MM.1S (cell line): ENCODE measurements around the gene CDC42SE2.

ENCODE experiments used
- DNase-seq: peaks from one replicate; pipeline ENCODE4 v3.0.0-alpha.2; 2015
- H2AFZ ChIP-seq: fragments of 300-600 bp; sonication (generic); 2 replicates; pipeline ENCODE4 v1.6.0; 2016; ENCODE audit warnings: antibody characterized with exemption, low read length
- H3F3A ChIP-seq: fragments of 300-600 bp; sonication (generic); 2 replicates; pipeline ENCODE4 v1.6.1; 2016; ENCODE audit warnings: mild to moderate bottlenecking, antibody characterized with exemption, low read length, moderate library complexity, mixed read lengths; ENCODE audit not compliant: insufficient read depth
- H3K27ac ChIP-seq: fragments of 300-600 bp; sonication (generic); 2 replicates; pipeline ENCODE4 v1.5.1; 2016; ENCODE audit warnings: mild to moderate bottlenecking, low read length
- H3K27me3 ChIP-seq: fragments of 300-600 bp; sonication (generic); replicated peaks from 2 replicates; pipeline ENCODE4 v1.6.0; 2016; ENCODE audit warnings: low read length; ENCODE audit not compliant: insufficient read depth
- H3K36me3 ChIP-seq: fragments of 300-600 bp; sonication (generic); replicated peaks from 2 replicates; pipeline ENCODE4 v1.6.1; 2016; ENCODE audit warnings: mild to moderate bottlenecking, low read length, mixed read lengths; ENCODE audit not compliant: insufficient read depth
- H3K4me1 ChIP-seq: fragments of 300-600 bp; sonication (generic); 2 replicates; pipeline ENCODE4 v1.6.1; 2016; ENCODE audit warnings: low read length, mixed read lengths
- H3K4me2 ChIP-seq: fragments of 300-600 bp; sonication (generic); 2 replicates; pipeline ENCODE4 v1.6.0; 2016; ENCODE audit warnings: low read depth, low read length
- H3K4me3 ChIP-seq: fragments of 300-600 bp; sonication (generic); 2 replicates; pipeline ENCODE4 v1.5.1; 2016; ENCODE audit warnings: low read length, mixed read lengths
- H3K79me2 ChIP-seq: fragments of 300-600 bp; sonication (generic); 2 replicates; pipeline ENCODE4 v1.6.1; 2016; ENCODE audit warnings: mixed run types, low read length, mixed read lengths
- H3K9ac ChIP-seq: fragments of 300-600 bp; sonication (generic); 2 replicates; pipeline ENCODE4 v1.6.1; 2016; ENCODE audit warnings: low read length, mixed read lengths
- H3K9me2 ChIP-seq: fragments of 300-600 bp; sonication (generic); replicated peaks from 2 replicates; pipeline ENCODE4 v1.6.1; 2016; ENCODE audit warnings: mild to moderate bottlenecking, low read length, mixed read lengths; ENCODE audit not compliant: insufficient read depth
- H3K9me3 ChIP-seq: fragments of 300-600 bp; sonication (generic); replicated peaks from 2 replicates; pipeline ENCODE4 v1.6.1; 2016; ENCODE audit warnings: mild to moderate bottlenecking, low read length, mixed read lengths; ENCODE audit not compliant: insufficient read depth
- H4K20me1 ChIP-seq: fragments of 300-600 bp; sonication (generic); 2 replicates; pipeline ENCODE4 v1.6.1; 2016; ENCODE audit warnings: mild to moderate bottlenecking, low read length, moderate library complexity, mixed read lengths; ENCODE audit not compliant: insufficient read depth
- CTCF ChIP-seq: fragments of 300-600 bp; sonication (generic); IDR thresholded peaks from 2 replicates; pipeline ENCODE4 v1.5.1; 2016; ENCODE audit warnings: antibody characterized with exemption, low read length, mixed read lengths
- EZH2 ChIP-seq: fragments of 300-600 bp; sonication (generic); optimal IDR thresholded peaks from 2 replicates; pipeline ENCODE3; 2017; ENCODE audit warnings: low read depth, mild to moderate bottlenecking, antibody characterized with exemption, low read length, mixed read lengths
- EZH2phosphoT487 ChIP-seq: fragments of 300-600 bp; sonication (generic); IDR thresholded peaks from 2 replicates; pipeline ENCODE4 v1.6.1; 2018; ENCODE audit warnings: antibody characterized with exemption, low read length

CDC42SE2 gene

DNA sequence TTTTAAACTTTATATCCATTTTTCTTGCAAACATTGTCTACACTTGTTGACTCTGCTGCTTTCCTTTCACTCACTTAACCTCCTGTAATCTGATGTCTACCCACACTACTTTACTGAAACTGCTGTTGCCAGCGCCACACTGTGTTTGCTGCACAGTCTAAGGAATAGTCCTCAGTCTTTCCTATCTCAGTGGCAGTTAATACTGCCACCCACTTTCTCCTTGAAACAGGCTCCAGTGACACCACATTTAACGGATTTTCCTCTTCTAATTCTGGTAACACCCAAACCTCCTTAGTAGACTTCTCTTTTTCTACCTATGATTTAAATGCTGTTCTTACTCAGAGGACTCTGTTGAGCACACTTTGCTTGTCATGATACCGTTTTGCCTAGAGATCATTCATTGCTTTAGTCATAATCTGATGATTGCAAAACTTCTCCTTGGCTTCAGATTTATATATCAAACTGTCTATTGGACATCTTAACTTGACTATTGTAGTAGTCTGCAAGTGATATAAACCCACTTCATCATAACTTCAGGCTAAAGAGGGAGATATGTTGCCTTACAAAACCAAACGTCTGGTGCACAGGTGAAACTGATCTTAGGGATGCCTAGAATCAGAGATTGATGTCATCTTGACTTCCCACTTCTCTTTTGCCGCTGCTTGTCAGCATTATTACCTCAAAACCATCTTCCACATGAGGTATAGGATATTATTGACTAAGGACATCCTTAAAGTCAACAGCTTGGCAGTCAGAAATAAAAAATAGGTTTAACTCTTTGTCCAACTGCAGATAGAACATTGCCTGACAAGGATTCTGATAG, 94.1 kb downstream of the CDC42SE2 start:
- Histone ChIP-seq H4K20me1 (no peaks in the 10 kb centered on the region; the same call in 1 of the 2 replicates), H3K27me3 (no peaks in the 10 kb centered on the region), H3K9ac (no peak overlapping the region), H3K79me2 (peaks cover 96% of the 10 kb centered on the region), H2AFZ (no peak overlapping the region), H3K4me3 (no peak overlapping the region), H3K9me2 (no peaks in the 10 kb centered on the region), H3K27ac (peak overlapping the region; percentile 24; the same call in 1 of the 2 replicates), H3F3A (peaks cover 8% of the 10 kb centered on the region), H3K36me3 (no peaks in the 10 kb centered on the region; the same call in 1 of the 2 replicates), H3K9me3 (no peaks in the 10 kb centered on the region), H3K4me1 (peaks cover 20% of the 10 kb centered on the region), H3K4me2 (0 out of 2 replicates have a peak overlapping the region, but pooled peaks have one; percentile 9)
- no peak for DNase-seq
- TF ChIP-seq EZH2phosphoT487 (no peak), CTCF (no peak; the same call in 1 of the 2 replicates), EZH2 (no peak)

DNA sequence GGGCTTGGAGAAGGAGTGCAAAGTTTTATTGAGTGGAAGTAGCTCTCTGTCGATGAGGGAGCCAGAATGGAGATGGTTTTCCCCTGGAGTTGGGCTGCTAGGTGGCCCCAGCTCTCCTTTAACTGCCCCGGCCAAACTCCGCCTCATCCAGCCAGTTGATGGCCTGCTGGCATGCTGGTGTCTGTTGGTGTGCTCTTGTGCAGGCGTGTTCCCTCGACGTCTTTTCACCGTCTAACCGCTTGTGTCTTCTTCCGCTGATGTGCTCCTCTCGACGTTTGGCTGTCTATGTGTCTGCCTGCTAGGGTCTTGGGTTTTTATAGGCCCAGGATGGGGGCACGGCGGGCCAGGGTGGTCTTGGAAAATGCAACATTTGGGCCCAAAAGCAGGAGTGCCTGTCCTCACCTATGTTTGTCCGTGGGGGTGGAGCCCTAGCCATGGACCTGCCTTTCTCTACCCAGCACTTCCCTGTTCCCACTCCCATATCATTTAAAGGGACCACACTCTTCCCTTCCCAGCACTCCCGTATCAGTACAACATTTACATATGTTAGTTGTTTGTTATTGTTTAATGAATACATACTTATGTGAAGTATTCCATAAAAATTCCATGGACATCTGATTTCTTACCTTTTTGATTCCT, 97.9 kb downstream of the CDC42SE2 start:
- Histone ChIP-seq H3K9me2 (no peaks in the 10 kb centered on the region), H3K4me3 (no peak overlapping the region), H3K4me2 (no peak overlapping the region), H3K4me1 (peaks cover 18% of the 10 kb centered on the region), H3K36me3 (no peaks in the 10 kb centered on the region; the same call in 1 of the 2 replicates), H3K79me2 (peaks cover 91% of the 10 kb centered on the region), H3K27me3 (no peaks in the 10 kb centered on the region), H3K27ac (no peak overlapping the region), H4K20me1 (no peaks in the 10 kb centered on the region; the same call in 1 of the 2 replicates), H3K9ac (no peak overlapping the region), H2AFZ (no peak overlapping the region), H3F3A (peaks cover 4% of the 10 kb centered on the region; the same call in 1 of the 2 replicates), H3K9me3 (no peaks in the 10 kb centered on the region)
- TF ChIP-seq EZH2phosphoT487 (no peak), CTCF (no peak), EZH2 (no peak)
- no peak for DNase-seq

DNA sequence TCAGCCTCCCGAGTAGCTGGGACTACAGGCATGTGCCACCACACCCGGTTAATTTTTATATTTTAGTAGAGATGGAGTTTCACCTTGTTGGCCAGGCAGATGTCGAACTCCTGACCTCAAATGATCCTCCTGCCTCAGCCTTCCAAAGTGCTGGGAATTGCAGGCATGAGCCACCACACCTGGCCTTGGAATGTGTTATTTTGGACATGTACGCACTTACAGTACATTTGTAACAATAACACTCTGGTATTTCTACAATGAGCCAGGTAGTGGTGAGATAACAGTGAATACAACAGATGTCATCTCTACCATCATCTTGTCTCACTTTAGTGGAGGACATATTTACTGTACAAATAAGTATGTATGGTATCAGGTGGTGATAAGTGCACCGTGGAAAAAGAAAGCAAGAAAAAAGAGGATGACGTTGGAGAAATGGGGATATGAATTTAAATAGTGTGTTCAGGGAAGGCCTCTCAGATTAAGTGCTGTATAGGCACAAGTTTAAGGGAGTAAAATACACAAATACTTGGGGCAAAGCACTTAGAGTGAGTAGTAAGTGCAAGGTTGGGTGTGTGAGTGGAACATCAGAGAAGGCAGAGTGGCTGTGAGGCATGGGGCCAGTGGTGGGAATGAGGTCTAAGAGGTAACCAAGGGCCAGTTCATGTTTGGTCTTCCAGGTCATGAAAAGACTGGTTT, 100.1 kb downstream of the CDC42SE2 start:
- no peak overlapping the region for H3K27ac ChIP-seq
- peaks cover 88% of the 10 kb centered on the region for H3K79me2 ChIP-seq
- TF ChIP-seq EZH2, result no peak
- TF ChIP-seq EZH2phosphoT487, result no peak
- TF ChIP-seq CTCF, result no peak
- no peaks in the 10 kb centered on the region; the same call in 1 of the 2 replicates for H3K36me3 ChIP-seq
- H4K20me1 ChIP-seq, result no peaks in the 10 kb centered on the region; the same call in 1 of the 2 replicates
- H3K4me3 ChIP-seq, result no peak overlapping the region
- H3K9ac ChIP-seq, result no peak overlapping the region
- H2AFZ ChIP-seq, result no peak overlapping the region
- DNase-seq, result no peak
- H3K27me3 ChIP-seq, result no peaks in the 10 kb centered on the region
- H3K4me1 ChIP-seq, result peaks cover 8% of the 10 kb centered on the region
- no peaks in the 10 kb centered on the region for H3F3A ChIP-seq
- H3K4me2 ChIP-seq, result no peak overlapping the region
- no peaks in the 10 kb centered on the region for H3K9me2 ChIP-seq
- no peaks in the 10 kb centered on the region for H3K9me3 ChIP-seq
